ENCODE results near the gene FBLN7. TPM values are rescaled to one million over a fixed set of nuclear protein-coding genes. Genes with fewer than 3 reads are reported as not detected.

The FBLN7 gene
- total and polyA plus RNA-seq, 2 of the 8 experiments (the other 6 are each of a cell fraction or from before 2014, with no cell fraction given) = 0.30 to 0.77 TPM

- FAIRE-seq (no peak), DNase-seq (ENCODE audit: low read depth in 1 of 2, low spot score in 2 of 2) (no peak)
- H2BK12ac ChIP-seq (ENCODE audit: low read depth, low read length) = no peak overlapping the region
- WGBS, 2 experiments (ENCODE audit: extremely low coverage in 1 of 2, insufficient coverage in 1 of 2, insufficient read length in 1 of 2, insufficient replicate concordance in 2 of 2, low coverage in 1 of 2, low lambda C conversion rate in 2 of 2, missing lambda C conversion rate in 1 of 2) = 90% methylated on average over 1 of the region's 1 CpG; no CpG with 5 or more reads in 1 of the 2 experiments
- ChIA-PET POLR2A (ENCODE audit: partially characterized antibody) (no interaction called here), CTCF (ENCODE audit: partially characterized antibody) (no interaction called here)
- no peaks in the 10 kb centered on the region for H3K4me1 ChIP-seq (replicated peaks in 1 of 4; ENCODE audit: control insufficient read depth in 3 of 4, insufficient read depth in 4 of 4, low read length in 3 of 4)
- H2BK5ac ChIP-seq (ENCODE audit: low read depth, low read length) = no peak overlapping the region
- no peak overlapping the region for H3K18ac ChIP-seq (ENCODE audit: extremely low read depth, low read length)
- no peak overlapping the region for H4K5ac ChIP-seq (ENCODE audit: insufficient read length, low read depth, low read length)
- no peaks in the 10 kb centered on the region for H3K79me1 ChIP-seq (ENCODE audit: low read depth, low read length)
- no peak overlapping the region for H2AFZ ChIP-seq (ENCODE audit: low read length)
- H3K23me2 ChIP-seq (ENCODE audit: low read depth, low read length) = no peaks in the 10 kb centered on the region; the same call in 1 of the 2 replicates
- H3K27me3 ChIP-seq (replicated peaks in 1 of 4; ENCODE audit: control insufficient read depth in 3 of 4, extremely low read depth in 1 of 4, insufficient read depth in 3 of 4, low read length in 3 of 4) = no peaks in the 10 kb centered on the region
- H3K56ac ChIP-seq (replicated peaks; ENCODE audit: insufficient read length, low read depth, low read length) = no peak overlapping the region
- peaks cover 0 to 6% of the 10 kb centered on the region in 2 experiments; a peak in 2 of 4 replicates for H3K9me3 ChIP-seq (ENCODE audit: insufficient read depth in 2 of 2, low read depth in 1 of 2, low read length in 1 of 2)
- no peak overlapping the region for H3K27ac ChIP-seq (ENCODE audit: low read depth, low read length)
- no peaks in the 10 kb centered on the region for H3K79me2 ChIP-seq (ENCODE audit: control insufficient read depth in 1 of 2, insufficient read depth in 2 of 2, low read length in 2 of 2)
- H4K8ac ChIP-seq (ENCODE audit: extremely low read depth, insufficient read depth, low read length) = no peak overlapping the region
- no peak overlapping the region for H2BK15ac ChIP-seq (ENCODE audit: low read length)
- no peak overlapping the region for H3K4me3 ChIP-seq (ENCODE audit: extremely low read depth in 1 of 4, insufficient read depth in 2 of 4, low read depth in 3 of 4, low read length in 4 of 4)
- no peak overlapping the region for H4K91ac ChIP-seq (replicated peaks; ENCODE audit: insufficient read length, low read length)
- no peak overlapping the region for H2AK5ac ChIP-seq (ENCODE audit: low read depth, low read length)
- H3K36me3 ChIP-seq (ENCODE audit: control insufficient read depth in 2 of 4, insufficient read depth in 4 of 4, low read length in 3 of 4) = no peaks in the 10 kb centered on the region
- no peaks in the 10 kb centered on the region for H4K20me1 ChIP-seq (replicated peaks in 1 of 2; ENCODE audit: control insufficient read depth in 1 of 2, insufficient read depth in 2 of 2, low read length in 2 of 2)
- H3K14ac ChIP-seq (ENCODE audit: insufficient read length) = no peak overlapping the region
- H2BK20ac ChIP-seq (ENCODE audit: low read length) = no peak overlapping the region
- TF ChIP-seq, protein P1, sequence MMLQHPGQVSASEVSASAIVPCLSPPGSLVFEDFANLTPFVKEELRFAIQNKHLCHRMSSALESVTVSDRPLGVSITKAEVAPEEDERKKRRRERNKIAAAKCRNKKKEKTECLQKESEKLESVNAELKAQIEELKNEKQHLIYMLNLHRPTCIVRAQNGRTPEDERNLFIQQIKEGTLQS (IDR thresholded peaks at IDR 0.05; ENCODE audit: insufficient read depth, low read depth, low read length) = no peak
- TF ChIP-seq HDAC2 (IDR thresholded peaks at IDR 0.05; ENCODE audit: borderline replicate concordance in 1 of 2, low read depth in 2 of 2, low read length in 2 of 2) = no peak
- H3K9ac ChIP-seq (replicated peaks in 1 of 4; ENCODE audit: extremely low read depth in 1 of 4, low read depth in 3 of 4, low read length in 3 of 4) = no peak overlapping the region
- no peak overlapping the region for H3K4ac ChIP-seq (replicated peaks; ENCODE audit: insufficient read length, low read depth, low read length)
- H2BK120ac ChIP-seq (replicated peaks; ENCODE audit: low read depth, low read length) = no peak overlapping the region
- no peak overlapping the region for H3K23ac ChIP-seq (ENCODE audit: insufficient read length)
- H3K4me2 ChIP-seq (ENCODE audit: insufficient read depth in 1 of 2, low read depth in 2 of 2, low read length in 2 of 2) = no peak overlapping the region
Measured at GRCh38 chr2:112129060-112129459, 9.1 kb upstream of the FBLN7 start.

All from H1 (cell line).